Heart left ventricle (tissue), 13 donors: ENCODE measurements around the gene CPEB1.

ENCODE experiments used
- CTCF ChIP-seq, 12 donors: fragments of 200-600 bp; sonication (generic) in 4 of 12; IDR thresholded peaks; one replicate each; pipeline versions ENCODE4 v1.5.0 to v1.8.0; 2018 to 2022; ENCODE audit warnings: antibody characterized with exemption in 12 of 12, mild to moderate bottlenecking in 5 of 12
- POLR2A ChIP-seq, 2 donors: fragments of 450-650 bp; IDR thresholded peaks; one replicate each; pipeline ENCODE4 v1.6.1; 2017; ENCODE audit warnings: antibody characterized with exemption in 2 of 2, mild to moderate bottlenecking in 2 of 2, moderate library complexity in 2 of 2
- donor health status: ischemic (EF 13 %, LVEDD 7.1; RV severe dilation, severe dysfunction).
- donor health status: DM: no; HTN: yes; CAD: no.
- donor health status: DM: no; HTN: no; CAD: no.
- donor health status: ischemic (EF 25% LVEDD 6.9; RV normal size, moderate dysfunction).
- donor health status: ischemic (EF 25% LVEDD 5.7; RV mildly dilated, moderate dysfunction).
- donor health status: ischemic (EF 35%, LVEDD 5.7; RV mildly dilated, moderate dysfunction).
- donor health status: nonischemic (EF 11% LVEDD 7.7; RV severe dilation, severe dysfunction).
- donor health status: DM: yes; HTN: yes; CAD: no.
- donor health status: PGD.
- donor health status: ischemic (EF 29% LVEDD 5.4; RV normal size, mild dysfunction).
- donor health status: nonischemic (EF 23%, LVEDD 6.1; RV moderate dilation, normal function).

- TF ChIP-seq CTCF (IDR thresholded peaks at IDR 0.05) = no peak
- no peak for TF ChIP-seq POLR2A (IDR thresholded peaks at IDR 0.05)
These were observed 93.3 kb downstream of the CPEB1 start for GRCh38 chr15:82553846-82554245.
